Measurements from ENCODE around the gene CLEC17A. TPM values are rescaled to one million over a fixed set of nuclear protein-coding genes. Genes with fewer than 3 reads are reported as not detected.

The CLEC17A gene
- total RNA-seq, 1 donor from 2014 or later, result not detected

GRCh38 chr19:14542711-14543328, 40.1 kb upstream of the CLEC17A start:
- TF ChIP-seq, protein P1, sequence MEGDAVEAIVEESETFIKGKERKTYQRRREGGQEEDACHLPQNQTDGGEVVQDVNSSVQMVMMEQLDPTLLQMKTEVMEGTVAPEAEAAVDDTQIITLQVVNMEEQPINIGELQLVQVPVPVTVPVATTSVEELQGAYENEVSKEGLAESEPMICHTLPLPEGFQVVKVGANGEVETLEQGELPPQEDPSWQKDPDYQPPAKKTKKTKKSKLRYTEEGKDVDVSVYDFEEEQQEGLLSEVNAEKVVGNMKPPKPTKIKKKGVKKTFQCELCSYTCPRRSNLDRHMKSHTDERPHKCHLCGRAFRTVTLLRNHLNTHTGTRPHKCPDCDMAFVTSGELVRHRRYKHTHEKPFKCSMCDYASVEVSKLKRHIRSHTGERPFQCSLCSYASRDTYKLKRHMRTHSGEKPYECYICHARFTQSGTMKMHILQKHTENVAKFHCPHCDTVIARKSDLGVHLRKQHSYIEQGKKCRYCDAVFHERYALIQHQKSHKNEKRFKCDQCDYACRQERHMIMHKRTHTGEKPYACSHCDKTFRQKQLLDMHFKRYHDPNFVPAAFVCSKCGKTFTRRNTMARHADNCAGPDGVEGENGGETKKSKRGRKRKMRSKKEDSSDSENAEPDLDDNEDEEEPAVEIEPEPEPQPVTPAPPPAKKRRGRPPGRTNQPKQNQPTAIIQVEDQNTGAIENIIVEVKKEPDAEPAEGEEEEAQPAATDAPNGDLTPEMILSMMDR (IDR thresholded peaks at IDR 0.05; ENCODE audit: partially characterized antibody, unreplicated experiment), result no peak
- no peaks in the 10 kb centered on the region for H3K36me3 Mint-ChIP-seq (ENCODE audit: unreplicated experiment)
- DNase-seq, result no peak
- H3K9me3 Mint-ChIP-seq (ENCODE audit: unreplicated experiment), result no peaks in the 10 kb centered on the region
- H3K4me1 Mint-ChIP-seq (ENCODE audit: low read depth, unreplicated experiment), result peaks cover 2% of the 10 kb centered on the region
- peaks cover 2% of the 10 kb centered on the region for H3K27me3 Mint-ChIP-seq (ENCODE audit: unreplicated experiment)
- no peak overlapping the region for H3K27ac Mint-ChIP-seq (ENCODE audit: unreplicated experiment)
- no peak overlapping the region for H3K4me3 Mint-ChIP-seq (ENCODE audit: unreplicated experiment)

DNA sequence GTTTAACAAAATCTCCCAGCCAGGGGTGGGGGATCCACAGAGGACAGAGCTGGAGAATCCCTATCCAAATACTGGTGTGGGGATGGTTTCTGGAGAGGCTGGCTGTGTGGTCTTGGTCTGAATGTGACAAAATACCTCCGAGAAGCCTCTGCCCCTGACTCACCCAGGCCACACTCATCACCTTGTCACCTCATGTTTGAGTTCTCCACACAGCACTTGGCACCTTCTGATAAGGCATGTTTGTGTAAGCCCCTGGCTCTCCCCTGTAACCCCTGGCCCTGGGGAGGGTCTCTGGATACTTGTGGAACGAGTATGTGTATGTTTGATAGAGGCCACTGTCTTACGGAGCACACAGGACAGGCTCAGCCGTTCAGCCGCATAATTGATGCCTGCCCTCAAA, 38.8 kb upstream of the CLEC17A start:
- H3K27me3 Mint-ChIP-seq (ENCODE audit: unreplicated experiment), result peaks cover 2% of the 10 kb centered on the region
- no peak overlapping the region for H3K27ac Mint-ChIP-seq (ENCODE audit: unreplicated experiment)
- H3K4me3 Mint-ChIP-seq (ENCODE audit: unreplicated experiment), result no peak overlapping the region
- TF ChIP-seq, protein P1 (IDR thresholded peaks at IDR 0.05; ENCODE audit: partially characterized antibody, unreplicated experiment), result no peak
- DNase-seq, result no peak
- no peaks in the 10 kb centered on the region for H3K9me3 Mint-ChIP-seq (ENCODE audit: unreplicated experiment)
- H3K36me3 Mint-ChIP-seq (ENCODE audit: unreplicated experiment), result no peaks in the 10 kb centered on the region
- H3K4me1 Mint-ChIP-seq (ENCODE audit: low read depth, unreplicated experiment), result peaks cover 2% of the 10 kb centered on the region

DNA sequence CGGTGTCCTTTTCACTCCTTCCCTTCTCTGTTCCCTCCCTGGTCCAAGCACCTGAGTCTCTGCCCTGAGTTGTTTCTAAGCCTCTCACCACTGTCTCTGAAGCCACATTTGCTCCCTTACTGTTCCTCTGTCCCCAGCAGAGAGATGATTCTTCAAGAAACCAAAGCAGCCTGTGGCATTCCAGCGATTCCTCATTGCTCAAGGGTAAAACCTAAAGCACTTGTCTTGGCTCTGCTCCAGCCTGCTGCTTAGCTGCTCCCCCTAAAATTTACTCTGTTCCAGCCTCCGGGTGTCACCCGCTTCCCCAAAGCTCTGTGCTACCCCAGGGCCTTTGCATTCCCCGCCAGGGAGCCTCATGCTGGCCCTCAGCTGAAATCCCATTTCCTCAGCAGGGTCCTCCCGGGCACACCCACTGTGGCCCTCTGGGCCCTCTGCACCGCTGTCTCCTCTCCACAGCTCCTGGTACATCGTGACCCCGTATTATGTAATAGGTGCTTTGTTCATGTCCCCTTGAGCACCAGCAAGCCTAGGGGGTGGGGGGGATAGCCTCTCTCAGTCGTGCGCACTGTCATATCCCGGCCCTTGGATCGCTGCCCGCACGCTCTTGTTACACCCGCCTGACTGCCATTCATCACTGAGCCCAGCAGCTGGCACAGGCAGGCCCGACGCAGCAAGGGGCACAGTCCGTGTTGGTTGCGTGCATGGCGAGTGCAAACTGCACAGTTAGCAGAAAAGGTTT, 37.7 kb upstream of the CLEC17A start:
- no peak overlapping the region for H3K27ac Mint-ChIP-seq (ENCODE audit: unreplicated experiment)
- DNase-seq, result no peak
- no peaks in the 10 kb centered on the region for H3K9me3 Mint-ChIP-seq (ENCODE audit: unreplicated experiment)
- TF ChIP-seq, protein P1 (IDR thresholded peaks at IDR 0.05; ENCODE audit: partially characterized antibody, unreplicated experiment), result no peak
- peaks cover 2% of the 10 kb centered on the region for H3K27me3 Mint-ChIP-seq (ENCODE audit: unreplicated experiment)
- H3K4me3 Mint-ChIP-seq (ENCODE audit: unreplicated experiment), result no peak overlapping the region
- no peaks in the 10 kb centered on the region for H3K36me3 Mint-ChIP-seq (ENCODE audit: unreplicated experiment)
- H3K4me1 Mint-ChIP-seq (ENCODE audit: low read depth, unreplicated experiment), result peaks cover 2% of the 10 kb centered on the region

DNA sequence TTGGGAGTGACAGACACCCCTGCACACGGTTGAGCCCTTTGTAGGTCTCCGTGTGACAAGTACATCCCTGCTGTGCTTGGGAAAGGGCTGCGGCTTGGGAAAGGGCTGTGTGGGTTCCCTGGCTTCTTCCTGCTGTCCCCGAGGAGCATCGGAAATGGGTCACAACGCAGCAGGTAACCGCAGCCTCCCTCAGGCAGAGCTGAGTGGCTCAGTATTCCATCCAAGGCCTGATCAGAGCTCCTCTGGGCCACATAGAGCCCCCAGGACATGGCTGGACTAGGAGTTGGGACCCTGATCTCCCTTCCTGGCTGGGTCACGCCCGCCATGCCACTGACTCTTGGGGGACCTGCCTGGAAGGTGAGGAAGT, 37.2 kb upstream of the CLEC17A start:
- H3K27ac Mint-ChIP-seq (ENCODE audit: unreplicated experiment), result no peak overlapping the region
- no peak overlapping the region for H3K4me3 Mint-ChIP-seq (ENCODE audit: unreplicated experiment)

More for the DNA sequence above, 37.2 kb upstream of the CLEC17A start:
- H3K4me1 Mint-ChIP-seq (ENCODE audit: low read depth, unreplicated experiment), result peaks cover 2% of the 10 kb centered on the region
- TF ChIP-seq, protein P1 (IDR thresholded peaks at IDR 0.05; ENCODE audit: partially characterized antibody, unreplicated experiment), result no peak
- peaks cover 2% of the 10 kb centered on the region for H3K27me3 Mint-ChIP-seq (ENCODE audit: unreplicated experiment)
- H3K9me3 Mint-ChIP-seq (ENCODE audit: unreplicated experiment), result no peaks in the 10 kb centered on the region
- no peak for DNase-seq
- H3K36me3 Mint-ChIP-seq (ENCODE audit: unreplicated experiment), result no peaks in the 10 kb centered on the region
